Measurements from ENCODE around the gene IDI2.

IDI2 gene

GRCh38 chr10:1003884-1004670, 21.6 kb downstream of the IDI2 start:
- no peak for DNase-seq

GRCh38 chr10:1002425-1003006, 23.1 kb downstream of the IDI2 start:
- DNase-seq: no peak

GRCh38 chr10:997266-998022, 28.2 kb downstream of the IDI2 start:
- DNase-seq: no peak

DNA sequence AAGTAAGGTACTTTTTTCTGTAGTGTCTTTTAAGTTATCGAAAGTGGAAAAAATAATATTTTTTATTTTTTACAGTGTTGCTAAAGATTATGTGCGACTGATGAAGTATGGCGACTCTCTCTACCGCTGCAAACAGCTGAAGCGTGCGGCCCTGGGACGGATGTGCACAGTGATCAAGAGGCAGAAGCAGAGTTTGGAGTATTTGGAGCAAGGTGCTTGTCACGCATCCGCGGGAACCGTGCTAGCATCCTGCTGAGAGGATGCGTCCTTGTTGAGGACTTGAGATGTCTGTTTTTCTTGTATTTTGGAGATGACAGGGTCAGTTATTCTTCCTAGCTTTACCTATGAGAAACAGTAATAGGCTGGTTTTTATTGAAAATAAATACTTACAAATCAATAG, 29.6 kb downstream of the IDI2 start:
- DNase-seq: no peak

DNA sequence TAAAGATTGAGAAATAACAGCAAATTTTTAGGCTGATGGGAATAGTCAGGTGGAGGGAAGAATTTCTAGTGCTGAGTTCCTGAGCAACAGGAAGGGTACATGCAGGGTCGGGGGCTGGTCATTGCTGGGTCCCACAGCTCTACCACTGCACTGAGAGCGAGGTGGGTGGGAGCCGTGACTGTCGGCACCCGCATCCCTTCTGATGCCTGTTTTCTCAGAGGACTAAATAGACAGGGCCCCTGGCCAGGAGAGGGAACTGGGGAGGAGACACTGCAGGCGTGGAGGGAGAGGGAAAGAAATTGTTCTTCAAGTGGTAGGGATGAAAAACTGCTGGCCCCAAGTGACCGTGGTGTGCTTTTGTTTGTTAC, 30.1 kb downstream of the IDI2 start:
- no peak for DNase-seq

DNA sequence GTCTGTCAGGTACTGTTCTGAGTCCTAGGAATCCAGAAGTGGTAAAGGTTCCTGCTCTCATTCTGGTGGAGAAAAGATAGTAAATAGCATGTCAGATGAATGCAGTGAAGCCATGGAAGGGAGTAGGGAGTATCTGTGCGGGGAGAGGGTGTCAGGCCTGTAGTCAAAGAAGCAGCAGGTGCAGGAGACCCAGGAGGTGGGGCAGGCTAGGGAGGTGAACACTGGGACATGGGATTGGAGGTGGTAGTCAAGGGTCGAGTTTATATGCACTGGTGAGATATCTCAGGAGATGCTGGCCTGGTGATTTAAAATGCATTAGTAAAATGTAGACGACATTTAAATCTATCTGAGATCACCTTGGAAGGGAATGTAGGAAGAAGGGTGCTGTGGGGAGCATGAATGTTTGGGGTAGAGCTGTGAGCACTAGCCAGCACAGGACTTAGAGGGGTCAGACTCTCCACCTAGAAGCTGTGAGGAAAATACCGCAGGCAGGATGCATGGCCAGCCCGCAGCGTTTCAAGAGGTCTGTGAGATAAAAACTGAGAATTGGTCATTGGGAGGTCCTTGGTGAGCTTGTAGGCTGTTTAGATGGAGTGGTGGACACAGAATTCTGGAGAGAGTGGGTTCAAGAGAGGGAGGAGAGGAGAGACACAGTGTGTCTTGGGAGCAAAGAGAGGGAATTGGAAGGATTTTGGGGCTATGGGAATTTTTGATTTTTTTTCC, 30.7 kb downstream of the IDI2 start:
- no peak for DNase-seq

GRCh38 chr10:992871-993270, 32.8 kb downstream of the IDI2 start:
- DNase-seq: no peak

- no peak for DNase-seq
Measured at GRCh38 chr10:992467-992866, 33.2 kb downstream of the IDI2 start.

GRCh38 chr10:990808-991207, 34.9 kb downstream of the IDI2 start:
- no peak for DNase-seq

DNA sequence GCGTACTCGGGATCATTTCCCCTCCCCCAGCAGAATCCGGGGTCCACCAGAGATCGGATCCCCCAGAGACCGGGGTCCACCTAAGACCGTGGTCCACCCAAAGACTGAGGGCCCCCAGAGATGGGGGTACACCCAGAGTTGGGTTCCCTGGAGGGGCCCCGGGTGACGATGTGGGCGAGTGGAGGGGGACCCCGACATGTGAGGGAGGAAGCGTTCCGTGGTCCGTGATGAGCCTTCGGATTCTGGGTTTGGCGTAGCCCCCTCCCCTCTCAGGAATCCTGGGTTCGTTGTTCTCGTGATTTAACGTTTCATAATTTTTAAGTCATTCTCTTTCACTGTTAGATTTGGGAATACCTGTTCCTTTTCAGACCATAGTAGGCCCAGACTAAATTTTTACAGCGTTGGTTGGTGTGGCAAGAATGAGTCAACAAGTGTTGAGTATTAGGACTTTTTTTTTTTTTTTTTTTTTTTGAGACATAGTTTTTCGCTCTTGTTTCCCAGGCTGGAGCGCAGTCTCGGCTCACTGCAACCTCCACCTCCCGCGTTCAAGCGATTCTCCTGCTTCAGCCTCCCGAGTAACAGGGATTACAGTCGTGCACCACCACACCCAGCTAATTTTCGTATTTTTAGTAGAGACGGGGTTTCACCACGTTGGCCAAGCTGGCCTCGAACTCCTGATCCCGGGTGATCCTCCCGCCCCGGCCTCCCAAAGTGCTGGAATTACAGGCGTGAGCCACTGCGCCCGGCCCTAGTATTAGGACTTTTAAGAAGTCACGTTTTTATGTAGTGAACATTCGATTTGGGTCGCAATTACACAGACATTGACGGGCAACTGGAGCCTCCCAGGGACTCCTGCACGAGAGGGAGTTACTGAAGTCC, 36.8 kb downstream of the IDI2 start:
- DNase-seq: no peak

DNA sequence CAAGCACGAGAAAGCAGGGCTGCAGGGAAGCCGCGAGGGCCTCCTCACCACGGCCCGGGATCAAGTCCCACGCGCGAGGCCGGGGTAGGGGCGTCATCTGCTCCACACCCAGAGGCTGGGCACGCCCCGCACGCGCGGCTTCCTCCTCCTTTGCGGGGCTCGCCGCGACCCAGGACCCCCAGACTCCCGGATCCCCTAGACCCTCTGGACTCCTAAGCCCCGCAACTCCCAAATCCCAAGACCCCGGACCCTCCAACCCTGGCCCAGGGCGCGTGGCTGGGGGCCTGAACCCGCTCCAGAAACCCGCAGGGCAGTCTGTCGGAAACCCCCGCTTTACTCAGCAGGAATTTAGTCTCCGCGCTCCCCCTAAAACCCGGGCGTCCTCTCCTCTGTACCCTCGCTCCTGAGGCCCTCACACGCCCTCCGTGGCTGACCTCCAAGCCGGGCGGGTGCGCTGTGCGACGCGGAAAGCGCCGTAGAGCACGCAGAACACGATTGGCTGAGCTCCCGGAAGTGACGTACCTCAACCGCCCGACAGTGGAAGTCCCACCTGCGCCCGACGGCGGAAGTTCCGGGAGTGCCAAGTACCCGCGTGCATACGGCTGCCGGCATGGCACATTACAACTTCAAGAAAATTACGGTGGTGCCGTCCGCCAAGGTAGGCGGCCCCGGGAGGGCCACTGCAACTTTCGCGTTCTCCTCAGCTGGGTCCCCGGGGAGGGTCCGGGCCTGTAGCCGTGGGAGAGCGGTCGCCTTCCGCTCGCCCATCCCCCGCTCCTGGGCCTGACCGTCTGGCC, 37.6 kb downstream of the IDI2 start, which contains the start of gene GTPBP4:
Gene GTPBP4, plus strand, starts transcription at position 565 of the 797 bp plus-strand sequence. Its CDS starts 46 bp downstream, at position 611.
- peak; percentile 100 for DNase-seq

GRCh38 chr10:987620-987869, 38.1 kb downstream of the IDI2 start:
- DNase-seq: peak in 1 of 2 experiments; percentile 39

DNA sequence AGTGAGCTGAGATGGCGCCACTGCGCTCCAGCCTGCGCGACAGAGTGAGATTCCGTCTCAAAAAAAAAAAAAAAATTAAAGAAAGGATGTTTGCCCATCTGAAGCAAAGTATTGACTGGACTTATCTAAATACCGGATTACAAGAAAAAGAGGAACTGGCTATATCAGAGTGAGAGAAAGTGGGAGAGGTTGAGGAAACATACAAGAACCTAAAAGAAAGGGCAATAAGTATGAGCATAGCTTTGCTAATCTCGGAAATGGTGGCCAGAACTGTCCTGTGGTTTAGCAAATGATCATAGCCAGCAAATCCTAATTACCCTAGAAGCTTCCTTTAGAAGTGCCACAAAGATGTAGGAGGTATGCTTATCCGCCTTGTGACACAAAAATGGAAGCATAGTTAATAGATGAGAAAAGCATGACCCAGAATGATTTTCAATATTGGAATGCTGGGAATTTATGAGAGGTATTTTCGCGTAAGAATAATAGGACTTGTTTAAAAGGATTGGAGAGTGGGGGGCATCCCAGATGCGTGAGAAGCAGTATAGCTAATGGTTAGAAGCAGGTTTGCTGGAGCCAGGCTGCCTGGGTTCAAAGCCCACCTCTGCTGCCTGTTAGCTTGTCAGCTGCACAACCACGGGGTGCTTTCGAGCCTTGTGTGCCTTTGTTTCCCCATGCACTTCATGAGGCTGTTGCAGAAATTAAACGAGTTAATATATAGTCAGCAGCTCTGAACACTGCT, 38.6 kb downstream of the IDI2 start:
- DNase-seq: peak; percentile 80 to 87

- no peak for DNase-seq
Measured at GRCh38 chr10:986137-986825, 39.4 kb downstream of the IDI2 start.

GRCh38 chr10:985361-985760, 40.3 kb downstream of the IDI2 start:
- DNase-seq: no peak

- DNase-seq: no peak
Measured at GRCh38 chr10:983971-984655, 41.5 kb downstream of the IDI2 start.

DNA sequence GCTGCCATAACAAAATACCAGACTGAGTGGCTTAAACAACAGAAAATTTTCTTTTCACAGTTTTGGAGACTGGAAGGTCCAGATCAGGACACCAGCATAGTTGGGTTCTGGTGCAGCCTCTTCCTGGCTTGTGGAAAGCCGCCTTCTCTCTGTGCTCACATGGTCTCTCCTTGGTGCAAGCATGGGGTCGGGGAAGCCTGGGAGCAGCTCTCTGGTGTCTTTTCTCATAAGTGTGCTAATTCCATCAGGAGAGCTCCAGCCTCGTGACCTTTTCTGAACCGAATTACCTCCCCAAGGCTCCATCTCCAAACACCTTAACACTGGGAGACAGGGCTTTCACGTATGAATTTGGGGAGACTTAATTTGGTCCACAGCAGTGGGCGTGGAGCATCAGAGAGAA, 42.3 kb downstream of the IDI2 start:
- no peak for DNase-seq

DNA sequence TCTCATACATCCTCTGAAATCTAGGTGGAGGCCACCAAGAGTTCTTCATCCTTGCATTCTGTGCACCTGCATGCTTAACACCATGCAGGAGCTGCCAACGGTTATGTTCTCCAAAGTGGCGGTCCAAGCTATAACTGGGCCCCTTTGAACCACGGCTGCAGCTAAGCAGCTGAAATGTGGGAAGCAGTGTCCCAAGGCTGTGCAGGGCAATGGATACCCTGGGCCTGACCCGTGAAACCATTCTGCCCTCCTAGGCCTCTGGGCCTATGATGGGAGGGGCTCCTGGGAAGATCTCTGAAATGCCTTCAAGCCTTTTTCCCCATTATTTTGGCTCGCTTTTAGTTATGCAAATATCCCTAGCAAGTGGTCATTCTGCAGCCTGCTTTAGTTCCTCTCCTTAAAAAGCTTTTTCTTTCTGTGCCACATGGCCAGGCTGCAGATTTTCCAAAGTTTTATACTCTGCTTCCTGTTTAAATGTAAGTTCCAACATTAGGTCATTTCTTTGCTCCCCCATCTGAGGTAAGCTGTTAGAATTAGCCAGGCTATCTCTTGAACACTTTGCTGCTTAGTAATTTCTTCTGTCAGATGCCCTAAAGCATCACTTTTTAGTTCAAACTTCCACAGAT, 45.1 kb downstream of the IDI2 start:
- DNase-seq: no peak

GRCh38 chr10:978826-979421, 46.7 kb downstream of the IDI2 start:
- peak; percentile 34 to 43 for DNase-seq
